K562 (cell line): Measurements from ENCODE around the gene FADS1. TPM values are rescaled to one million over a fixed set of nuclear protein-coding genes. Genes with fewer than 3 reads are reported as not detected.

ENCODE experiments used
- ATAC-seq: fragments of 200-7000 bp; cut with Tn5 transposase; 3 replicates; pipeline ENCODE4 v1.9.1; 2020; ENCODE audit warnings: moderate library complexity
- BruUV-seq: library from RNA; stranded (reverse); fragments of 400-500 nt; replicated peaks from 2 replicates; lab custom pipeline; 2021; lab: Mats Ljungman, UMichigan
- CTCF ChIA-PET: fragments of 300-600 bp; formaldehyde crosslinking; extraction: SDS; loops from one replicate; lab custom pipeline; 2021; ENCODE audit warnings: low intra/inter-chr PET ratio; lab: Yijun Ruan, JAX
- POLR2A ChIA-PET: fragments of 300-600, 350-650 bp; sonication (Branson Sonifier 250); formaldehyde crosslinking; extraction: SDS; loops from one replicate; lab custom pipeline; 2021; ENCODE audit warnings: antibody characterized with exemption, inconsistent platforms; lab: Yijun Ruan, JAX
- DNase-seq, 4 experiments: peaks; one replicate each; pipeline versions ENCODE4 v3.0.0 to v3.0.0-alpha.2; 2011 to 2018; ENCODE audit warnings: low spot score in 3 of 4, mixed read lengths in 3 of 4; ENCODE audit errors: extremely low read depth in 1 of 4
- FAIRE-seq: peaks from 2 replicates; lab custom pipeline; 2011; peaks lifted over from hg19 to GRCh38; lab: Jason Lieb, UNC
- H2AFZ ChIP-seq: 2 replicates; pipeline ENCODE4 v1.6.0; 2011; ENCODE audit warnings: low read depth, low read length, control low read depth, inconsistent platforms
- H3K27ac ChIP-seq: fragments of 200-600 bp; 3 replicates; pipeline ENCODE4 v1.8.0; 2011; ENCODE audit warnings: low read depth, mild to moderate bottlenecking, control low read depth, inconsistent platforms, low read length, moderate library complexity, mixed read lengths; ENCODE audit errors: extremely low read depth
- H3K27me3 ChIP-seq, 2 experiments: fragments of 300-600 bp in 1 of 2; 2 replicates in 1 of 2; 3 replicates in 1 of 2; pipeline versions ENCODE4 v1.6.0 to v1.8.0; 2011; ENCODE audit warnings: inconsistent platforms in 2 of 2, low read length in 2 of 2, mild to moderate bottlenecking in 1 of 2, mixed read lengths in 1 of 2, moderate library complexity in 1 of 2; ENCODE audit not compliant: control insufficient read depth in 2 of 2, insufficient read depth in 2 of 2
- H3K36me3 ChIP-seq: fragments of 300-600 bp; 3 replicates; pipeline ENCODE4 v1.8.0; 2011; ENCODE audit warnings: mild to moderate bottlenecking, low read length, inconsistent platforms; ENCODE audit not compliant: control insufficient read depth, insufficient read depth
- H3K4me1 ChIP-seq, 2 experiments: fragments of 200-600 bp in 1 of 2; replicated peaks in 1 of 2; 2 replicates in 1 of 2; 3 replicates in 1 of 2; pipeline versions ENCODE4 v1.5.1 to v1.8.0; 2011; ENCODE audit warnings: inconsistent platforms in 2 of 2, low read length in 2 of 2, mild to moderate bottlenecking in 1 of 2, mixed read lengths in 1 of 2, moderate library complexity in 1 of 2; ENCODE audit not compliant: control insufficient read depth in 2 of 2, insufficient read depth in 2 of 2
- H3K4me2 ChIP-seq: 2 replicates; pipeline ENCODE4 v1.6.1; 2011; ENCODE audit warnings: low read length, control low read depth, inconsistent platforms, mixed read lengths; ENCODE audit not compliant: insufficient read depth
- H3K4me3 ChIP-seq: fragments of 200-600 bp; sonication (generic), shearing (Covaris generic); 2 replicates; pipeline ENCODE4 v1.5.1; 2016; ENCODE audit warnings: control low read depth, inconsistent platforms
- H3K79me2 ChIP-seq: fragments of 200-600 bp; 3 replicates; pipeline ENCODE4 v1.8.0; 2011; ENCODE audit warnings: low read length, inconsistent platforms; ENCODE audit not compliant: control insufficient read depth, insufficient read depth
- H3K9ac ChIP-seq, 2 experiments: 2 replicates each; pipeline versions ENCODE4 v1.6.0 to v1.6.1; 2011; ENCODE audit warnings: low read depth in 2 of 2, low read length in 2 of 2, control low read depth in 1 of 2, inconsistent platforms in 1 of 2, mild to moderate bottlenecking in 1 of 2, mixed read lengths in 1 of 2; ENCODE audit not compliant: insufficient read depth in 1 of 2
- H3K9me1 ChIP-seq: one replicate; pipeline ENCODE4 v1.6.0; 2011; ENCODE audit warnings: inconsistent platforms, mild to moderate bottlenecking, low read length, moderate library complexity; ENCODE audit not compliant: control insufficient read depth, insufficient read depth
- H3K9me3 ChIP-seq: replicated peaks from 2 replicates; pipeline ENCODE4 v1.5.1; 2011; ENCODE audit warnings: low read depth, low read length, inconsistent platforms; ENCODE audit not compliant: control insufficient read depth, insufficient read depth
- H4K20me1 ChIP-seq: replicated peaks from 2 replicates; pipeline ENCODE4 v1.6.1; 2011; ENCODE audit warnings: low read length, inconsistent platforms, mixed read lengths; ENCODE audit not compliant: control insufficient read depth, insufficient read depth
- HDAC8 ChIP-seq: fragments of 450-650 bp; IDR thresholded peaks from 2 replicates; pipeline ENCODE4 v1.6.1; 2016; ENCODE audit warnings: mild to moderate bottlenecking, missing genetic modification characterization, moderate library complexity, missing compliant biosample characterization
- POLR3A ChIP-seq: IDR thresholded peaks from 2 replicates; pipeline ENCODE4 v1.6.1; 2011; ENCODE audit warnings: borderline replicate concordance, mild to moderate bottlenecking, moderate library complexity; ENCODE audit not compliant: insufficient read length, insufficient read depth; ENCODE audit errors: extremely low read depth
- REST ChIP-seq, 2 experiments: fragments of 450-650 bp; formaldehyde crosslinking in 1 of 2; IDR thresholded peaks; 2 replicates each; pipeline versions ENCODE4 v1.4.0 to v1.6.1; 2014 to 2020; ENCODE audit warnings: mild to moderate bottlenecking in 2 of 2, borderline replicate concordance in 1 of 2, low read depth in 1 of 2
- ZNF445 ChIP-seq: fragments of 250-450 bp; sonication (Bioruptor Pico); IDR thresholded peaks from 2 replicates; pipeline ENCODE4 v1.4.0; 2020; ENCODE audit warnings: low read depth, mild to moderate bottlenecking, moderate library complexity
- WGBS: fragments of 100-300 bp; shearing (Covaris generic); methylation state at CpG from one replicate; pipeline ENCODE4 v1.1.6; 2016; ENCODE audit warnings: low coverage, mixed read lengths; ENCODE audit not compliant: insufficient coverage; ENCODE audit errors: missing lambda C conversion rate; 5-methylcytosine and 5-hydroxymethylcytosine counted together
- in situ Hi-C: fragments of 300-500 bp; cut with MboI; formaldehyde crosslinking; loops from 4 replicates; pipeline ENCODE4 v1.15.0; 2018; ENCODE audit warnings: inconsistent platforms, mixed read lengths
- intact Hi-C: fragments of 100-400 bp; cut with micrococcal nuclease; formaldehyde crosslinking; loops from 2 replicates; pipeline ENCODE4 v1.14.2; 2022
- polyA plus RNA-seq, 8 experiments: library from polyadenylated mRNA; depleted of rRNA in 4 of 8; stranded (reverse) in 5 of 8; unstranded in 3 of 8; fragments of >200 nt; fragmentation: Nextera tagmentation in 2 of 8; fragmentation: Illumina TruSeq in 1 of 8; extraction: Ambion mirVana in 2 of 8; extraction: Trizol in 1 of 8; gene quantifications; 2 replicates each; pipeline versions ENCODE4 v1.2.1 to v1.2.3, GENCODE V29; 2011 to 2014; ENCODE audit warnings: inconsistent platforms in 1 of 8, missing spikeins in 1 of 8
- total RNA-seq, 7 experiments: library from RNA; depleted of rRNA in 6 of 7; stranded (reverse); fragments of >200 nt in 6 of 7; fragmentation: Illumina TruSeq in 2 of 7; extraction: Trizol in 2 of 7; gene quantifications; 2 replicates each; pipeline versions ENCODE4 v1.2.1 to v1.2.3, GENCODE V29; 2011 to 2021; ENCODE audit warnings: low replicate concordance in 1 of 7

The FADS1 gene
- total and polyA plus RNA-seq, 9 of the 15 experiments (the other 6 are each of a cell fraction or from before 2014, with no cell fraction given), result 110 to 864 (median 364) TPM

- intact Hi-C loops, result no loop called here
- no TSS peak for BruUV-seq
- Histone ChIP-seq H3K36me3 (no peaks in the 10 kb centered on the region), H3K4me1 (peaks cover 45 to 61% of the 10 kb centered on the region in 2 experiments), H3K9me1 (peaks cover 12% of the 10 kb centered on the region), H2AFZ (no peak overlapping the region), H3K9me3 (no peaks in the 10 kb centered on the region), H3K27me3 (no peaks in the 10 kb centered on the region), H3K9ac (peak overlapping the region in 1 of 2 experiments; percentile 93; a peak in 2 of 4 replicates), H3K4me3 (no peak overlapping the region), H4K20me1 (no peaks in the 10 kb centered on the region), H3K4me2 (no peak overlapping the region), H3K79me2 (peaks cover 36% of the 10 kb centered on the region; the same call in 2 of the 3 replicates), H3K27ac (no peak overlapping the region)
- 0 out of 2 replicates have a peak, but pooled peaks have one; percentile 33 for TF ChIP-seq HDAC8 (tag)
- no peak for TF ChIP-seq ZNF445 (CRISPR knock-in tag)
- no peak for DNase-seq
- no peak for FAIRE-seq
- 91% methylated on average over 7 of the region's 7 CpGs for WGBS
- no peak for ATAC-seq
- in situ Hi-C loops, result no loop called here
- ChIA-PET CTCF (no interaction called here), POLR2A (interaction anchor here (0.6 to 2.3 kb wide), 3 partner anchors 8 to 14 kb away, joined by 3 to 8 read pairs (median 7); no protein-coding TSS in a partner anchor)
Observed at GRCh38 chr11:61832754-61833153, 16.0 kb upstream of the FADS1 start.

- H3K4me3 ChIP-seq, result no peak overlapping the region
- no peak for DNase-seq
- no peak for TF ChIP-seq POLR3A
- peak; percentile 36; the same call in 1 of the 2 replicates for TF ChIP-seq REST (IDR thresholded peaks at IDR 0.05; ENCODE audit: borderline replicate concordance)
- no peak for TF ChIP-seq REST (CRISPR knock-in tag; IDR thresholded peaks at IDR 0.05; ENCODE audit: low read depth)
- TF ChIP-seq, all 486 proteins: peak for 1
- H3K27ac ChIP-seq, result peak overlapping the region; percentile 11; the same call in 1 of the 3 replicates
- intact Hi-C loops, result no loop called here
- H3K9ac ChIP-seq, result peak overlapping the region in 1 of 2 experiments; percentile 93; a peak in 1 of 4 replicates
- ATAC-seq, result no peak
- H2AFZ ChIP-seq, result no peak overlapping the region
- ChIA-PET POLR2A (interaction anchor here (0.6 to 2.1 kb wide), 3 partner anchors 10 to 17 kb away, joined by 3 to 10 read pairs (median 4); no protein-coding TSS in a partner anchor), CTCF (no interaction called here)
- peaks cover 10% of the 10 kb centered on the region for H3K9me1 ChIP-seq
- in situ Hi-C loops, result no loop called here
- H4K20me1 ChIP-seq, result no peaks in the 10 kb centered on the region
- no peaks in the 10 kb centered on the region for H3K27me3 ChIP-seq
- BruUV-seq, result no TSS peak
- H3K79me2 ChIP-seq, result peaks cover 31% of the 10 kb centered on the region; the same call in 2 of the 3 replicates
- no peaks in the 10 kb centered on the region for H3K9me3 ChIP-seq
- peaks cover 40 to 61% of the 10 kb centered on the region in 2 experiments for H3K4me1 ChIP-seq
- no peak overlapping the region for H3K4me2 ChIP-seq
- FAIRE-seq, result no peak
- no peaks in the 10 kb centered on the region for H3K36me3 ChIP-seq
- 73% methylated on average over 4 of the region's 4 CpGs for WGBS
Observed at GRCh38 chr11:61832207-61832606, 15.4 kb upstream of the FADS1 start.
